Chondrocyte (in vitro differentiated cells): Measurements from ENCODE around the gene TTLL1. TPM values are rescaled to one million over a fixed set of nuclear protein-coding genes. Genes with fewer than 3 reads are reported as not detected.
A peak's percentile ranks its signal among the peaks of the same experiment; 100 is the strongest.
"Not testable (repeated sequence)": the region's sequence is repeated elsewhere in the genome, so short reads cannot be mapped to it uniquely, and the experiment has no call there.

ENCODE experiments used
- DNase-seq: peaks from one replicate; pipeline ENCODE4 v3.0.0; 2021; ENCODE audit warnings: mixed read lengths, low spot score
- H3K27ac Mint-ChIP-seq: one replicate; pipeline ENCODE4 v1.8.0; 2021; ENCODE audit warnings: mild to moderate bottlenecking, moderate library complexity, mixed read lengths; ENCODE audit not compliant: unreplicated experiment
- H3K27me3 Mint-ChIP-seq: 2 replicates; pipeline ENCODE4 v1.8.0; 2021; ENCODE audit warnings: low read depth, mixed read lengths
- H3K36me3 Mint-ChIP-seq: 2 replicates; pipeline ENCODE4 v1.8.0; 2021; ENCODE audit warnings: low read depth, mixed read lengths
- H3K4me1 Mint-ChIP-seq: 2 replicates; pipeline ENCODE4 v1.8.0; 2021; ENCODE audit warnings: low read depth, mild to moderate bottlenecking, mixed read lengths
- H3K4me3 Mint-ChIP-seq: one replicate; pipeline ENCODE4 v1.8.0; 2021; ENCODE audit warnings: mild to moderate bottlenecking, moderate library complexity, mixed read lengths; ENCODE audit not compliant: unreplicated experiment
- H3K9me3 Mint-ChIP-seq: 2 replicates; pipeline ENCODE4 v1.8.0; 2021; ENCODE audit warnings: low read depth, mixed read lengths
- CTCF ChIP-seq: fragments of 200-600 bp; sonication (generic); IDR thresholded peaks from 2 replicates; pipeline ENCODE4 v1.5.0; 2021; ENCODE audit warnings: antibody characterized with exemption, mild to moderate bottlenecking, moderate library complexity
- total RNA-seq: library from RNA; stranded (reverse); gene quantifications from 3 replicates; pipeline ENCODE4 v1.2.1, GENCODE V29; 2021

TTLL1 gene
- total RNA-seq, 1 donor from 2014 or later, result 18.1 TPM

DNA sequence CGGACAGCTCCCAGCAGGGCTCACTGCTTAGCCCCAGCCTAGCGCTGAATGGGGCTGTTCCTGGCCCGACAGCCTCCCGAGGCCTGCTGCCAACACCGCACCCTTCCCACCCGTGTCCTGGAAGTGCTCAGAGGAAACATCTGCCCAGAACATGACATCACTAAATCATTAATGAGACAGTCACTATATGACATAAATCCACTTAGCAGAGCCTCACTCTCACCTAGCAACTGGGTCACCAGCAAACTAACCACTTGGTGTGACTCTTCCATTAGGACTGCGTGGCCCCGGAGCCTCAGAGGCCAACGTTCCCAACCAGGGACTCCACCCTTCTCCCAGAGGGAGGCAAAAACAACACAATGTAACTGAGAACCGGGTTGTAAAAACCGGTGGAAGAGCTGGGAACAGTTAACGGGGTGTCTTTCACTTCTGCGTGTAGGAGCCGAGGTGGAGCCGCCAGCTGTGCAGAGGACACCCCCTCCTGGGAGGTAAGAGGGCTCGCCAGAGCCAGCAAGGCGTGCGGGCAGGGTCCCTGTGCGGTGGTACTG, 52.8 kb downstream of the TTLL1 start:
- Mint-ChIP-seq H3K27ac (peak overlapping the region; percentile 83), H3K36me3 (no peaks in the 10 kb centered on the region), H3K4me1 (peaks cover 14% of the 10 kb centered on the region), H3K27me3 (no peaks in the 10 kb centered on the region), H3K9me3 (no peaks in the 10 kb centered on the region), H3K4me3 (no peak overlapping the region)
- DNase-seq, result no peak
- TF ChIP-seq CTCF, result no peak

- DNase-seq, result no peak
- no peak overlapping the region for H3K4me3 Mint-ChIP-seq
- H3K27ac Mint-ChIP-seq, result no peak overlapping the region
- H3K27me3 Mint-ChIP-seq, result no peaks in the 10 kb centered on the region
- H3K4me1 Mint-ChIP-seq, result peaks cover 14% of the 10 kb centered on the region
- H3K9me3 Mint-ChIP-seq, result no peaks in the 10 kb centered on the region
- no peak for TF ChIP-seq CTCF
- H3K36me3 Mint-ChIP-seq, result no peaks in the 10 kb centered on the region
Measured at GRCh38 chr22:43035250-43035649, 53.9 kb downstream of the TTLL1 start.

DNA sequence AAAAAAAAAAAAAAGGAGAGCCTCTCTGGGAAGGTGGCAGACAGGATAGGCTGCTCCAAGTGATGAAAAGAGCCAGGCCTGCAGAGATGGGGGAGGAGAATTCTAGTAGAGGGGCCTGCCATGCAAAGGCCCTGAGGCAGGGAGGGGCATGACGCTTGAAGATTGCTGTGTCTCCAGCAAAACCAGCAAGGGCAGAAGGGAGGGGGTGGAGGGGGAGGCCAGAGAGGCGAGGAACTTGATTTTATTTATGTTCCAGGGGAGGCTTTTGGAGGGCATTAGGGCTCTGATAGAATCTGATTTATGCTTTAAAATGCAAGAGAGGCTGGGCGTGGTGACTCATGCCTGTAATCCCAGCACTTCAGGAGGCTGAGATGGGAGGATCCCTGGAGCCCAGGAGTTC, 57.6 kb downstream of the TTLL1 start:
- H3K27ac Mint-ChIP-seq, result no peak overlapping the region

DNA sequence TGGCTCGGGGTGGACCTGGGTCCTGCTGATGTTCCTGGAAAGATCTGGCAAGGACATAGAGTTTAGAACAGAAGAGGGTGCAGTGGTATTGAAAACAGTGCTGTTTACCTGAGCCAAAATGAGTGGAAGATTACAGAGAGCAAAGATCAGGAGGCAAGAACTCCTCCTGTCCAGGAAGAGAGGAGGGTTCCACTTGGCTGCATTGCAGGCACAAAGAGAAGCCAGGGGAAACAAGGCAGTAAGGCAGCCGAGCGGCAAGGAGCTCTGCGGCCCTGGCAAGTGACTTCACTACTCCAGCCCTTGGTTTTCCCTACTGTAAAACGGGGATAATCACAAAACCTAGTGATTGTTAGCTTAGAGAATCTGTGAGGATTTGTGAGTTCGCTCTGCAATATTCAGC, 70.6 kb downstream of the TTLL1 start:
- TF ChIP-seq CTCF, result no peak
- peaks cover 10% of the 10 kb centered on the region for H3K4me1 Mint-ChIP-seq
- H3K4me3 Mint-ChIP-seq, result no peak overlapping the region
- H3K27me3 Mint-ChIP-seq, result no peaks in the 10 kb centered on the region
- H3K9me3 Mint-ChIP-seq, result no peaks in the 10 kb centered on the region
- no peak for DNase-seq
- H3K27ac Mint-ChIP-seq, result no peak overlapping the region
- no peaks in the 10 kb centered on the region for H3K36me3 Mint-ChIP-seq

More for the DNA sequence above, 57.6 kb downstream of the TTLL1 start:
- Mint-ChIP-seq H3K9me3 (no peaks in the 10 kb centered on the region), H3K4me3 (no peak overlapping the region), H3K27me3 (no peaks in the 10 kb centered on the region), H3K36me3 (no peaks in the 10 kb centered on the region), H3K4me1 (peaks cover 14% of the 10 kb centered on the region)
- no peak for DNase-seq
- no peak for TF ChIP-seq CTCF

DNA sequence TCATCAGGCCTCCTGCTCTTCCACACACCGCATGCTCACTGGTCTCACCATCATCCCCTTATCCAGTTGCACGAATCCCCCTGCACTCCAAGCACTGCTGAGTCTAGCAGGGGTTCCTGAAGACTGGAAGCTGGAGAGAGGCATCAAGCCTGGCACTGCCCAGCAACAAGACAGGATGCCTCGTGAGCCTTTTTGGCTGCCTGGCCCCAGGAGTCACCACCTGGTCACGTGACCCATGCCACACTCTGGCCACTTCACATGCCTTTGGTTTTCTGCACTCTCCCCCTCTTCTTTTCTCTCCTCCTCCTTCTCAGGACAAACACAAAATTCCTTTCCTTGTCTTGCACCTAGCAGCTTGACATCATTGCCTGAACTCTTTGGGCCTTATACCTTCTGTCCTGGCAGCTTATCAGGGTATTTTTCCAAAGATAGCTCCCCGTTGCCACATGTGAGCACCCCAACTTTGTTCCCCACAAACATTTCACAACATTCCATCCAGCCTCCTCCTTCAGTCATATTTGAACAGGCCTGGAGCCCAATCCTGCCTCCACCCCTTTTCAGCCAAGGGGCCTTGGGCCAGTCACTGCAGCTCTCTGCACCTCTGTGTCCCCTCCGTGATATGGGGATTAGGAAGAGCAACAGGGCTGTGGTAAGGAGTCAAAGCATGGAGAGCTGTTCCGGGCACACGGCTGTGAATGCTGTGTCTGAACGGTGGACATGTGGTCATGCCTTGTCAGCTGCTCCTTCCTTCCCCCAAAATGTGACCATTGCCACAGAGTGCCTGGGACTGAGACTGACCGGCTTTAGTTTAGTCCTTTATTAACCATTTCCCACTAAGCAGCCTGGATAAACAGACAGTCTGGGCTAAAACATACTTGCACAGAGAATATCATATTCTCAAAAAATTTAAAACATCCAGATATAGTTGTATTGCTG, 71.4 kb downstream of the TTLL1 start:
- TF ChIP-seq CTCF, result no peak
- Mint-ChIP-seq H3K27me3 (no peaks in the 10 kb centered on the region), H3K4me1 (peaks cover 19% of the 10 kb centered on the region), H3K4me3 (no peak overlapping the region), H3K27ac (no peak overlapping the region), H3K9me3 (no peaks in the 10 kb centered on the region), H3K36me3 (no peaks in the 10 kb centered on the region)
- no peak for DNase-seq

DNA sequence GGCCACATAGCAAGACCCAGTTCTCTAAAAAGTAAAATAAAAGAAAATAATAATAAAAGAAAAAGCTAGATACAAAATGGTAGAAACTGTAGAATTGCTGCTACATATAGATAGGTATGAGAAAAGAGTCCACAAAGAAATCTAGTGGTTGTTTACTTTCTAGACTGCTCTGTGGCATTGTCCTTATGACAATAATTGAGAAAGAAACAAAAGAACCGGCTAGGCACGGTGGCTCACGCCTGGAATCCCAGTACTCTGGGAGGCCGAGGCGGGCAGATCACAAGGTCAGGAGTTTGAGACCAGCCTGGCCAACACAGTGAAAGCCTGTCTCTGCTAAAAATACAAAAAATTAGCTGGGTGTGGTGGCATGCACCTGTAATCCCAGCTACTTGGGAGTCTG, 73.0 kb downstream of the TTLL1 start:
- not testable (repeated sequence) for DNase-seq, H3K9me3 Mint-ChIP-seq, H3K27ac Mint-ChIP-seq, H3K4me3 Mint-ChIP-seq, H3K36me3 Mint-ChIP-seq, H3K27me3 Mint-ChIP-seq
- H3K4me1 Mint-ChIP-seq, result peaks cover 26% of the 10 kb centered on the region
